Lower lobe of right lung (tissue), 2 donors: ENCODE measurements around the gene RAPGEF5. TPM values are rescaled to one million over a fixed set of nuclear protein-coding genes. Genes with fewer than 3 reads are reported as not detected.

Experiments used
- ATAC-seq, 2 donors: fragments of 200-7000 bp; cut with Tn5 transposase; one replicate each; pipeline ENCODE4 v1.9.1; 2020 to 2022; ENCODE audit warnings: mild to moderate bottlenecking in 2 of 2, moderate library complexity in 2 of 2
- DNase-seq: peaks from one replicate; pipeline ENCODE4 v3.0.0-alpha.2; 2020
- H3K27ac ChIP-seq: fragments of 200-600 bp; one replicate; pipeline ENCODE4 v1.8.0; 2022
- H3K27me3 ChIP-seq: fragments of 200-600 bp; one replicate; pipeline ENCODE4 v1.8.0; 2022; ENCODE audit warnings: low read depth
- H3K36me3 ChIP-seq: fragments of 200-600 bp; one replicate; pipeline ENCODE4 v1.8.0; 2022; ENCODE audit warnings: mild to moderate bottlenecking
- H3K4me1 ChIP-seq: fragments of 200-600 bp; one replicate; pipeline ENCODE4 v1.8.0; 2022
- H3K4me3 ChIP-seq: fragments of 200-600 bp; one replicate; pipeline ENCODE4 v1.8.0; 2022; ENCODE audit warnings: mild to moderate bottlenecking
- H3K9me3 ChIP-seq: fragments of 200-600 bp; one replicate; pipeline ENCODE4 v1.8.0; 2022
- CTCF ChIP-seq: fragments of 200-600 bp; IDR thresholded peaks from one replicate; pipeline ENCODE4 v1.8.0; 2022; ENCODE audit warnings: antibody characterized with exemption, mild to moderate bottlenecking
- intact Hi-C: fragments of 100-400 bp; cut with DNase I; formaldehyde crosslinking; loops from one replicate; pipeline ENCODE4 v1.11.0; 2022
- total RNA-seq: library from RNA; stranded (reverse); fragmentation: NEBNext Ultra II Directional; extraction: Animal tissue kit (Norgen Biotek cat#: 25700); gene quantifications from one replicate; pipeline ENCODE4 v1.2.1, GENCODE V29; 2021
- donor health status: DM: no; HTN: yes; CAD: no; lungs with severe emphysema.

The RAPGEF5 gene
- total RNA-seq, 1 donor from 2014 or later: 85.1 TPM

- H3K27ac ChIP-seq: no peak overlapping the region
- intact Hi-C loops: no loop called here
- TF ChIP-seq CTCF: no peak
- H3K4me1 ChIP-seq: no peaks in the 10 kb centered on the region
- ATAC-seq: no peak
- DNase-seq: no peak
- no peaks in the 10 kb centered on the region for H3K9me3 ChIP-seq
- no peaks in the 10 kb centered on the region for H3K36me3 ChIP-seq
- no peaks in the 10 kb centered on the region for H3K27me3 ChIP-seq
- H3K4me3 ChIP-seq: no peak overlapping the region
These were observed 38.3 kb upstream of the RAPGEF5 start for GRCh38 chr7:22395222-22395621.

- ATAC-seq: no peak
These were observed 37.8 kb upstream of the RAPGEF5 start for GRCh38 chr7:22394739-22395138.

GRCh38 chr7:22393913-22394729 is 37.2 kb upstream of the RAPGEF5 start:
- no peaks in the 10 kb centered on the region for H3K36me3 ChIP-seq
- no peaks in the 10 kb centered on the region for H3K9me3 ChIP-seq
- no peaks in the 10 kb centered on the region for H3K4me1 ChIP-seq
- DNase-seq (no peak), ATAC-seq (no peak)
- intact Hi-C loops: no loop called here
- no peaks in the 10 kb centered on the region for H3K27me3 ChIP-seq
- H3K27ac ChIP-seq: no peak overlapping the region
- TF ChIP-seq CTCF: no peak
- H3K4me3 ChIP-seq: no peak overlapping the region

More at GRCh38 chr7:22394739-22395138, 37.8 kb upstream of the RAPGEF5 start:
- Histone ChIP-seq H3K4me3 (no peak overlapping the region), H3K27ac (no peak overlapping the region), H3K9me3 (no peaks in the 10 kb centered on the region), H3K27me3 (no peaks in the 10 kb centered on the region), H3K36me3 (no peaks in the 10 kb centered on the region), H3K4me1 (no peaks in the 10 kb centered on the region)
- no peak for DNase-seq
- intact Hi-C loops: no loop called here
- TF ChIP-seq CTCF: no peak

- DNase-seq (no peak), ATAC-seq (no peak)
- intact Hi-C loops: no loop called here
- no peak overlapping the region for H3K4me3 ChIP-seq
- no peaks in the 10 kb centered on the region for H3K9me3 ChIP-seq
- H3K27ac ChIP-seq: no peak overlapping the region
- no peaks in the 10 kb centered on the region for H3K4me1 ChIP-seq
- H3K36me3 ChIP-seq: no peaks in the 10 kb centered on the region
- no peak for TF ChIP-seq CTCF
- no peaks in the 10 kb centered on the region for H3K27me3 ChIP-seq
These were observed 33.6 kb upstream of the RAPGEF5 start for GRCh38 chr7:22390516-22390915.

GRCh38 chr7:22389892-22390291 is 32.9 kb upstream of the RAPGEF5 start:
- no peaks in the 10 kb centered on the region for H3K27me3 ChIP-seq
- no peaks in the 10 kb centered on the region for H3K9me3 ChIP-seq
- H3K27ac ChIP-seq: no peak overlapping the region
- intact Hi-C loops: no loop called here
- no peak for DNase-seq
- no peaks in the 10 kb centered on the region for H3K36me3 ChIP-seq
- no peak overlapping the region for H3K4me3 ChIP-seq
- no peaks in the 10 kb centered on the region for H3K4me1 ChIP-seq
- no peak for ATAC-seq
- no peak for TF ChIP-seq CTCF
